Epidermal melanocyte (primary cell): ENCODE measurements around the gene MLXIP.
"Not testable (repeated sequence)": the region's sequence is repeated elsewhere in the genome, so short reads cannot be mapped to it uniquely, and the experiment has no call there.

Source experiments
- DNase-seq: peaks from one replicate; pipeline ENCODE4 v3.0.0; 2011; ENCODE audit warnings: low spot score; ENCODE audit not compliant: insufficient read length

The MLXIP gene

GRCh38 chr12:122054842-122055520 is 23.6 kb upstream of the MLXIP start:
- no peak for DNase-seq

- not testable (repeated sequence) for DNase-seq
Measured at GRCh38 chr12:122056406-122056805, 22.1 kb upstream of the MLXIP start.

DNA sequence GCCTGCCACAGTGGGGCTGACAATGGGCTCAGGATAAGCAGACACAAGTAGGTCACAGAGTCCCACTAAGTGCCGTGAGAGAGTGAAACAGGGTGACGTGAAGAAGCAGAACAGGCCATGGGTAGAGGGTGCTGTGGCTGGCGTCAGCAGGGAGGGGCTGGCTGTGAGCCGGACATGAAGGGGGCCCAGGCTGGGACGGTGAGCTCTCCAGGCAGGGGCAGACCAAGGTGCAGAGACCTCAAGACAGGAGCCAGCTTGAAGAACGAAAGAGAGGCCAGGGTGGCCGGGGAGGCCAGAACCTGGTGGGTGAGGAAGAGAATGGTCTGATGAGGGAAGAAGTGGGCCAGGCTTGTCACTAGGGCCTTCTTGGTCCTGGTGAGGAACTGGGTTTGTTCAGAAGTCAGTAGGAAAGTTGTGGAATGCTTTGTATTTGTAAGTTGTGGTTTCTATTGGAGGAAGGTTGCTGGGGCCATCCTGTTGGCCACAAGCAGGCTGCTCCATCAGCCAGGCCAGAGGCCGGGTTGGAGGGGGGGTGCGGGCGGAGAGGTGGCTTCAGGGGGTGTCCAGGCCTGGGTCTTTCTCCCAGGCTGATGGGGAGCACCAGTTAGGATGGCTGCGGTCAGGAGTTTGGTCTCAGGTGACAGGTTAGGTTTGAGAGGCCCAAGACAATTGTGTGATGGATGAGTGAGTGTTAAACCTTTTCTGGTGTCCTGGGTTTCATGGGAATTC is 21.4 kb upstream of the MLXIP start:
- no peak for DNase-seq

DNA sequence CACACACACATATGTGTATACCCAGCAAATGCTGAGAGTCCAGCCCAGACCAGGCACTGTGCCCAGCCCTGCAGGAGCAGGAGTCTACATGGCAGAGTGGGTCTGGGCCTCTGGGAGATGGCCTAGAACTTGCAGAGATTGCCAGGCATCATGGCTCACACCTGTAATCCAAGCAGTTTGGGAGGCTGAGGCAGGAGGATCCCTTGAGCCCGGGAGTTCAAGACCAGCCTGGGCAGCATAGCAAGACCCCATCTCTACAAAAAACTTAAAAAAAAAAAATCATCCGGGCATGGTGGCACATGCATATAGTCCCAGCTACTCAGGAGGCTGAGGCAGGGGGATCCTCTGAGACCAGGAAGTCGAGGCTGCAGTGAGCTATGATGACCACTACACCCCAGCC is 20.8 kb upstream of the MLXIP start:
- DNase-seq = no peak

GRCh38 chr12:122058549-122059149 is 19.9 kb upstream of the MLXIP start:
- no peak for DNase-seq

GRCh38 chr12:122059203-122059960 is 19.2 kb upstream of the MLXIP start:
- no peak for DNase-seq

GRCh38 chr12:122060081-122060501 is 18.5 kb upstream of the MLXIP start:
- no peak for DNase-seq

GRCh38 chr12:122061253-122061652 is 17.3 kb upstream of the MLXIP start:
- DNase-seq = no peak

- DNase-seq = no peak
Measured at GRCh38 chr12:122062832-122063693, 15.5 kb upstream of the MLXIP start.

DNA sequence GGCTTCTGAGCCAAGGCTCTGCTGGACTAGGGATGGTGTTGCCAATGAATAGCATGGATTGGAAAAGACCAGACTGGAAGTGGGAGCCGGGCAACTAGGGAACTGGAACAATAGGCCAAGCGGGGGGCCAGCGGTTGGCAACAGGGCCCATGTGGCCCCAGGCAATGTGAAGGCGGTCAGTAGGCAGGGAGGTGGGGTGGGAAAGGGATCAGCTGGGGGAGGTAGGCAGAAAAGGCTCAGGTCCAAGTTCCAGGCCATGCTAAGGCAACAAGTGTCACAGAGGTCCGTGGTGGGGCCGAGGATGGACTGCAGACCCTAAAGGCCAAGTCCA is 14.9 kb upstream of the MLXIP start:
- DNase-seq = no peak

DNA sequence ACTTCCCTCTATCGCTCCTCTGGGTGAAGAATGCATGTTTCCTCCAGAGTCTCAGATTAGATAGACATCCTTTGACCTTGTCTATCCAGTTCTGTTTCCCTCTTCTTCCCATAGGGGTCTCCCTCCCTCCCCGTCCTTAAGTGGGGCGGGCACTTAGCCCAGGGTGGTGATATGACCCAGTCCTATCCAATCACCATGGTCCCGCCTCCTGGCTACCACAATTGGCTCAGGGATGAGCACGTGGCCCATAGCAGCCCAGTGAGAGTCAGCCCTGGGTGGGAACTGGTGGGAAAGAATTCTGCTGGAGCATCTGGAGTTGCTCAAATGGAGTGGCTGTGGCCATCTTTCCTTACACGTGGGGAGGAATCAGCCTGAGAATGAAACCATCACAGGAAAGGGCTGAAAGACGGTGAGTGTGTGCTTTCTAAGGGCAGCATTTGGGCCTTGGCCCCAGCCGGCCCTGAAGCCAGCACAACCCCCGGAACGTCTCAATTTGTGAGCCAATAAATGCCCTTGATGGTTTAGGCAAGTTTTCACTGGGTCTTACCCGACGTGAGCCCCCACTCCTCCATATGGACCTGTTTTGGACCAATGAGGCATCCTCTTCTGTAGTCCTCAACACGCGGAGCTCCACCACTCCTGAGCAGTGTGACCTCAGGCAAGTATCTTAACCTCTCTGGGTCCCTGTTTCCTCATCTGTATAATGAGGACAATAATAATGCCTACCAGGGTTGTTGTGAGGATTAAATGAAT is 14.4 kb upstream of the MLXIP start:
- peak; percentile 94 for DNase-seq

DNA sequence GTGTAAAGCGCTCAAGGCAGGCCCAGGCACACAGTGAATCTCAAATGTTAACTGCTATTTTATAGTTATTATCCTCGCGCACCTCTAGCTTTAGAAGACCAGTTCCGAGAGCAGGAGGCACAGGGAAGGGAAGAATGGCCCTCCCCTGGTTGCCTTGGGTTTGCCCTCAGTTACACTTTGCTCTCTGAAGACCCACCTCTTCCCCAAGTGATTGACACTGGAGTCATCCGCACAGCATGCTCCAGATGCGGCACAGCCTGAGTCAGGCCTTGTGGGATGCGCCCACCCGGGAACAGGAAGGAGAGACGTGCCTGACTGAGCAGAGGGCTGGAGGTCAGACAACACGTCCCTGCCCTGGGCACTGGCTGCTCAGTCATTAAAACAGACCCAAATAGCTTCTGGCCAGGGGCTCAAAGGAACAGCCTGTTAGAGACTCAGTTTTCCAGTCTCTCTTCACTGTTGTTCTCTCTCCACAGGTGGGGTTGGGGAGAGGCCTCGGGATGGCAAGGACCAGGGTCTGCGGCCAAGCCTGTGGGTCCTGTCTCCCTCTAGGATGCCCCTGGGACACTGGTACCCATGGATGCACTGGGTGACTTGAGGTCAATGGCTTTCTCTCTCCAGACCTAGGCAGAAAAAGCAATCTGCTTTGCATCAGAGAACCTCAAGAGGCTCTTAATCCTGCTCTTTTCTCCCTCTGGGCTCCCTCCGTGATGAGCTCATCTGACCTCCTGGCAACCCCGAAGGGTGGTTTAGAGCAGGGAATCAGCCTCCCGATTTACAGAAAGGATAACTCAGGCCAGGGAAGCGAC is 13.6 kb upstream of the MLXIP start:
- no peak for DNase-seq

GRCh38 chr12:122067548-122067947 is 11.0 kb upstream of the MLXIP start:
- no peak for DNase-seq

DNA sequence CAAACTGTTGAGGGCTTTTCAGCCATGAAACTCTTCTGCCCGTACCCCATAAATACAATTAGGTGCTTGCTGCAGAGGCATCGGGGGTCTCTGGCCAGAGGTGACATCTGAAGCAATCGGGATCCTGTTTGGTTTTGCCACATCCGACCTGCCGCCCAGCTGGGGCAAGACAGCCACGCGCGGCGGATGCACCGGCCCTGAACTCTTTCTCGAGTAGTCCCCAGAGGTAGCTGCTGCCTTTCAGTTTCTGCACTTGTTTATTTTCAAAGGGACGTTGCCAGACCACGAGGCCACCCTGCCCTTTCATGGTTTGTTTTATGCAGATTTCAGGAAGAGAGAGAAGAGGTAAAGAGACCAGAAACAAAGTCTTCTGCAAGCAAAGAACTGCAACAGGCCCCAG is 10.6 kb upstream of the MLXIP start:
- DNase-seq = no peak

DNA sequence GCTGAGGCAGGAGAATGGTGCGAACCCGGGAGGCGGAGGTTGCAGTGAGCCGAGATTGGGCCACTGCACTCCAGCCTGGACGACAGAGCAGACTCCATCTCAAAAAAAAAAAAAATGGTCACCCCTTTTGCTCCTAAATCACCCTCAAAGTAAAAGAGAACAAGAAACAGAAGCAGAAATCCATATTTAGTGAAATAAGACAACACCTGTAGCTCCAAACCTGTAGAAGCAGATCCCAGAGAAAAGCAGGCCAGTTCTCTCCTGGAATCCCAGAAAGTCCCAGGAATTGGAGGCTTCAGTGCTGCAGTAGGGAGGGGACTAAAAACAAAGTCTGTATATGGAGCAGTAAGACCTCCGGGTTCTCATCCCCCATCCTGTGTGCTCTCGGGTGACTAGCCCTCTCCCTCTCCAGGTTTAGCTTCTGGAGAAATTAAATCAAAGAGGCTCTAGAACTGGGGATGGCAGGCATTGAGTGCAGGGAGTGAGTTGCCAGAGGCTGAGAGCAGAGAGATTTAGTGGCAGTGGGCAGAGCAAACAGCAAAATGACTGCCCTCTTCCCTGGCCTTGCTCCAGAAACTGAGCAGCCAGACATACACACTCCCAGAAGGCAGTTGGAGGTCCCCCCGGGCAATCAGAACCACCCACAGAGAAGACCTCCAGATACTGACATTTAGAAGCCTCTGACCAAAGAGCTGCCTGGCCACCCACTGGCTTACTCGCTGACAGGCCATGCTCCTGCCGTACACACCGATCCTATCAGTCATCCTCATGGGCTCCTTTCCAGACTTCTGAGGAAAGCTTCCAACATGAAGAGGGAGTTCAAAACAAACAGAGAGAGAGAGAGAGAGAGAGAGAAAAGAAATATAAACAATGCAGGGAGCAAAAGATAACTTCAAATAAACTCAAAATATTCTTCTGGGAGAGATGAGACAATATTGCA is 6.3 kb upstream of the MLXIP start:
- peak; percentile 43 for DNase-seq

GRCh38 chr12:122073815-122074214 is 4.7 kb upstream of the MLXIP start:
- no peak for DNase-seq

- no peak for DNase-seq
Measured at GRCh38 chr12:122076743-122077495, 1.6 kb upstream of the MLXIP start.
